ENCODE measurements around the gene MAVS. TPM values are rescaled to one million over a fixed set of nuclear protein-coding genes. Genes with fewer than 3 reads are reported as not detected.

The MAVS gene
- total RNA-seq, 1 experiment from 2014 or later, result 31.7 TPM

DNA sequence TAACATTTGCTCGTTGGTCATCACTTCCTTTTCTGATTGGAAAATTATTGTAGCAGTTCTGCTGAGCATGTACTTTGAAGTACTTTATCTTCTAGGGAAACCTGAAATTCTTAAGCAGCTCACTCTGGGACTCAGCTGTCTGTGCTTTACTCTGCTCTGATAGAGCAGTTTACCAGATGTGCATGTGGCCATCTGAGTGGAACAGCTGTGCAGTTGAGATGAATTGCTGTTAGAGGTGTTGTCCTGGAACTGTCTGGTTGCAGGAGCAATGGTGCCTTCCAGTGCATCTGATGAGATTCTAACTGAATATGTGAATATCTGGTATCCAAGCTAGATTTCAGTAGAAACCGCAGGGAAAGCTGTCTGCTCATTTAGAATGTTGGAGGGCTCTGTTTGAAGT lies 69.7 kb downstream of the MAVS start:
- Mint-ChIP-seq H3K9me3 (ENCODE audit: unreplicated experiment) (no peaks in the 10 kb centered on the region), H3K4me3 (ENCODE audit: unreplicated experiment) (no peak overlapping the region), H3K4me1 (ENCODE audit: insufficient read depth, unreplicated experiment) (peaks cover 7% of the 10 kb centered on the region), H3K36me3 (ENCODE audit: insufficient read depth, unreplicated experiment) (peaks cover 90% of the 10 kb centered on the region), H3K27me3 (ENCODE audit: insufficient read depth, unreplicated experiment) (no peaks in the 10 kb centered on the region), H3K27ac (ENCODE audit: low read depth, unreplicated experiment) (no peak overlapping the region)
- DNase-seq (ENCODE audit: unreplicated experiment), result no peak
- intact Hi-C loops (cut with micrococcal nuclease), result no loop called here
- CTCF ChIA-PET, result interaction anchor here (1.1 kb wide), 1 partner anchor 11 kb away, joined by 3 read pairs; no protein-coding TSS in a partner anchor
- no peak for TF ChIP-seq CTCF (IDR thresholded peaks at IDR 0.05; ENCODE audit: unreplicated experiment)
- BruUV-seq (replicated peaks), result no TSS peak
- POLR2A ChIA-PET, result interaction anchor here (2.0 to 2.2 kb wide), 2 partner anchors 11 to 16 kb away, joined by 4 to 13 read pairs; no protein-coding TSS in a partner anchor

DNA sequence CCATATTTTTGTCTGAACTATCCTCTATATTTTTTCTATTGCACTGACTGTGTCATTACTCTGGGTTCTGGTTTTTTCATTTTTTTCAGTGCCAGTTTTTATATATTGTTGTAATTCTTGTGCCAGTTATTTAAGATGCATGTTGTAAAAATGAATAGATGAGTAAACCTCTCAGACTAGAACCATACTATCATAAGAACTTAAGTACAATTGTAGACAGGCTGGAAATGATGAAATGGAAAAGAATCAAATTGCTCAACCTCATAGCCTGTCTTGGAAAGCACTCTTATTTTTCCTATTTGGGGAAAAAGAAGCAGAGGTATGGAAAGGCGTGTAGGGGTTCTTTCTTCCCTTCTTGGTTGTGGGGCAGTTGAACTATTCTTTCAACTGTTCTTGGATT lies 72.7 kb downstream of the MAVS start:
- CTCF ChIA-PET, result interaction anchor here (0.6 to 0.9 kb wide), 2 partner anchors 41 to 594 kb away, joined by 3 read pairs; no protein-coding TSS in a partner anchor
- intact Hi-C loops (cut with micrococcal nuclease), result no loop called here
- POLR2A ChIA-PET, result interaction anchor here (0.9 to 1.9 kb wide), 4 partner anchors 8 to 98 kb away, joined by 3 to 6 read pairs (median 4); partner anchors contain the start of gene AP5S1
- peaks cover 76% of the 10 kb centered on the region for H3K36me3 Mint-ChIP-seq (ENCODE audit: insufficient read depth, unreplicated experiment)
- H3K9me3 Mint-ChIP-seq (ENCODE audit: unreplicated experiment), result no peaks in the 10 kb centered on the region
- H3K27ac Mint-ChIP-seq (ENCODE audit: low read depth, unreplicated experiment), result no peak overlapping the region
- no peaks in the 10 kb centered on the region for H3K27me3 Mint-ChIP-seq (ENCODE audit: insufficient read depth, unreplicated experiment)
- H3K4me1 Mint-ChIP-seq (ENCODE audit: insufficient read depth, unreplicated experiment), result peaks cover 20% of the 10 kb centered on the region
- no peak for DNase-seq (ENCODE audit: unreplicated experiment)
- H3K4me3 Mint-ChIP-seq (ENCODE audit: unreplicated experiment), result no peak overlapping the region
- no TSS peak for BruUV-seq (replicated peaks)
- TF ChIP-seq CTCF (IDR thresholded peaks at IDR 0.05; ENCODE audit: unreplicated experiment), result no peak

GRCh38 chr20:3922223-3922982 lies 75.8 kb downstream of the MAVS start:
- DNase-seq (ENCODE audit: unreplicated experiment), result no peak
- no TSS peak for BruUV-seq (replicated peaks)
- peaks cover 41% of the 10 kb centered on the region for H3K4me1 Mint-ChIP-seq (ENCODE audit: insufficient read depth, unreplicated experiment)
- no peak overlapping the region for H3K4me3 Mint-ChIP-seq (ENCODE audit: unreplicated experiment)
- peaks cover 72% of the 10 kb centered on the region for H3K36me3 Mint-ChIP-seq (ENCODE audit: insufficient read depth, unreplicated experiment)
- intact Hi-C loops (cut with micrococcal nuclease), result no loop called here
- no peak for TF ChIP-seq CTCF (IDR thresholded peaks at IDR 0.05; ENCODE audit: unreplicated experiment)
- ChIA-PET CTCF (interaction anchor here (0.6 to 1.0 kb wide), 3 partner anchors 10 to 202 kb away, joined by 3 read pairs; no protein-coding TSS in a partner anchor), POLR2A (interaction anchor here (0.9 to 2.9 kb wide), 8 partner anchors 10 to 47 kb away, joined by 3 to 13 read pairs (median 4); no protein-coding TSS in a partner anchor)
- no peak overlapping the region for H3K27ac Mint-ChIP-seq (ENCODE audit: low read depth, unreplicated experiment)
- no peaks in the 10 kb centered on the region for H3K27me3 Mint-ChIP-seq (ENCODE audit: insufficient read depth, unreplicated experiment)
- no peaks in the 10 kb centered on the region for H3K9me3 Mint-ChIP-seq (ENCODE audit: unreplicated experiment)

GRCh38 chr20:3922983-3923339 lies 76.3 kb downstream of the MAVS start:
- CTCF ChIA-PET, result interaction anchor here (0.7 kb wide), 1 partner anchor 55 kb away, joined by 3 read pairs; no protein-coding TSS in a partner anchor
- TF ChIP-seq CTCF (IDR thresholded peaks at IDR 0.05; ENCODE audit: unreplicated experiment), result no peak
- BruUV-seq (replicated peaks), result no TSS peak
- no peak overlapping the region for H3K4me3 Mint-ChIP-seq (ENCODE audit: unreplicated experiment)
- intact Hi-C loops (cut with micrococcal nuclease), result no loop called here
- no peaks in the 10 kb centered on the region for H3K9me3 Mint-ChIP-seq (ENCODE audit: unreplicated experiment)
- no peaks in the 10 kb centered on the region for H3K27me3 Mint-ChIP-seq (ENCODE audit: insufficient read depth, unreplicated experiment)
- DNase-seq (ENCODE audit: unreplicated experiment), result no peak
- POLR2A ChIA-PET, result interaction anchor here (0.7 to 2.9 kb wide), 6 partner anchors 9 to 136 kb away, joined by 3 to 13 read pairs (median 5); partner anchors contain the start of gene CENPB
- peaks cover 74% of the 10 kb centered on the region for H3K36me3 Mint-ChIP-seq (ENCODE audit: insufficient read depth, unreplicated experiment)
- H3K27ac Mint-ChIP-seq (ENCODE audit: low read depth, unreplicated experiment), result peak overlapping the region; percentile 78
- peaks cover 46% of the 10 kb centered on the region for H3K4me1 Mint-ChIP-seq (ENCODE audit: insufficient read depth, unreplicated experiment)
